Adrenal gland (tissue), 5 donors: ENCODE results near the gene CCDC146.

ENCODE experiments used
- CTCF ChIP-seq, 6 experiments: fragments of 450-650 bp in 4 of 6; fragments of 200-600 bp in 2 of 6; sonication (generic) in 1 of 6; IDR thresholded peaks; 1 replicate in 5 of 6; 2 replicates in 1 of 6; pipeline versions ENCODE4 v1.5.1 to v1.8.0; 2016 to 2021; ENCODE audit warnings: antibody characterized with exemption in 6 of 6, mild to moderate bottlenecking in 2 of 6, moderate library complexity in 1 of 6
- POLR2A ChIP-seq, 2 donors: fragments of 450-650 bp; IDR thresholded peaks; one replicate each; pipeline ENCODE4 v1.6.1; 2017; ENCODE audit warnings: antibody characterized with exemption in 2 of 2, mild to moderate bottlenecking in 2 of 2, moderate library complexity in 1 of 2
- donor health status: DM: no; HTN: no; CAD: no.

- TF ChIP-seq CTCF (IDR thresholded peaks at IDR 0.05) (no peak), POLR2A (IDR thresholded peaks at IDR 0.05) (no peak)
Observed at GRCh38 chr7:77239471-77239870, 117.1 kb downstream of the CCDC146 start.
